ENCODE data around the gene OR9Q1. TPM values are rescaled to one million over a fixed set of nuclear protein-coding genes. Genes with fewer than 3 reads are reported as not detected.

Gene OR9Q1
- total and polyA plus RNA-seq, 2 donors (not counting 1 experiment from before 2014, with no cell fraction given), result not detected

DNA sequence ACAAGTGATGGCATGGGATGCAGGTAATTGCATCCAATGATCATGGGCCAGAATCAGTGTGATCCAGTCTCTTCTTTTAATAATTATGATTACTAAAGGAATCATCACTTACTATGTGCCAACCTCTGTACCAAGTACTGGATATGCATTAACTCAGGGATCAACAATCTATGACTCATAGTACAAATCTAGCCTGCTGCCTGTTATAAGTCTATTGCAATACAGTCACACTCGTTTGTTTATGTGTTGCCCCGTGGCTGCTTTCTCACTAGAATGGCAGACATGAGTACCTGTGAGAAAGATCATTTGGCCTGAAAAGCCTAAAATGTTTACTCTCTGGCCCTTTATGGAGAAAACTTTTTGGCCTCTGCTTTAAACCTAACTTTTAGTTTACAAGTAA lies 52.1 kb downstream of the OR9Q1 start:
- Histone ChIP-seq H3K36me3 (ENCODE audit: control insufficient read depth, insufficient read depth, low read length) (no peaks in the 10 kb centered on the region), H3K27me3 (ENCODE audit: control insufficient read depth, insufficient read depth, low read length) (no peaks in the 10 kb centered on the region), H3K9ac (ENCODE audit: insufficient read depth, low read length) (no peak overlapping the region), H3K4me3 (replicated peaks in 1 of 4; ENCODE audit: control extremely low read depth in 1 of 4, insufficient read depth in 1 of 4, low read depth in 3 of 4, low read length in 4 of 4) (no peak overlapping the region), H3K4me2 (ENCODE audit: extremely low read depth, insufficient read depth, low read length) (no peak overlapping the region), H3K79me2 (ENCODE audit: control insufficient read depth, insufficient read depth, low read length) (no peaks in the 10 kb centered on the region), H2AFZ (ENCODE audit: low read length) (no peak overlapping the region), H3K27ac (ENCODE audit: insufficient read depth, low read length) (no peak overlapping the region), H4K20me1 (ENCODE audit: control insufficient read depth, extremely low read depth, insufficient read depth, low read length) (no peaks in the 10 kb centered on the region), H3K4me1 (ENCODE audit: control insufficient read depth, extremely low read depth, insufficient read depth, low read length) (no peaks in the 10 kb centered on the region), H3K9me3 (ENCODE audit: control insufficient read depth, insufficient read depth, low read depth, low read length) (no peaks in the 10 kb centered on the region)
- peak; percentile 52 to 54 for DNase-seq (ENCODE audit: low read depth in 2 of 2)
- TF ChIP-seq EZH2 (IDR thresholded peaks at IDR 0.05; ENCODE audit: low read length, missing control alignments) (no peak), CTCF (conservative IDR thresholded peaks at IDR 0.05 in 1 of 2, IDR thresholded peaks at IDR 0.05 in 1 of 2; ENCODE audit: low read depth in 1 of 2, low read length in 2 of 2) (no peak)

- Histone ChIP-seq H2AFZ (ENCODE audit: low read length) (no peak overlapping the region), H3K27ac (ENCODE audit: insufficient read depth, low read length) (no peak overlapping the region), H4K20me1 (ENCODE audit: control insufficient read depth, extremely low read depth, insufficient read depth, low read length) (no peaks in the 10 kb centered on the region), H3K79me2 (ENCODE audit: control insufficient read depth, insufficient read depth, low read length) (no peaks in the 10 kb centered on the region), H3K4me2 (ENCODE audit: extremely low read depth, insufficient read depth, low read length) (no peak overlapping the region), H3K27me3 (ENCODE audit: control insufficient read depth, insufficient read depth, low read length) (no peaks in the 10 kb centered on the region), H3K4me3 (replicated peaks in 1 of 4; ENCODE audit: control extremely low read depth in 1 of 4, insufficient read depth in 1 of 4, low read depth in 3 of 4, low read length in 4 of 4) (no peak overlapping the region), H3K36me3 (ENCODE audit: control insufficient read depth, insufficient read depth, low read length) (no peaks in the 10 kb centered on the region), H3K9me3 (ENCODE audit: control insufficient read depth, insufficient read depth, low read depth, low read length) (no peaks in the 10 kb centered on the region), H3K9ac (ENCODE audit: insufficient read depth, low read length) (no peak overlapping the region), H3K4me1 (ENCODE audit: control insufficient read depth, extremely low read depth, insufficient read depth, low read length) (no peaks in the 10 kb centered on the region)
- TF ChIP-seq CTCF (conservative IDR thresholded peaks at IDR 0.05 in 1 of 2, IDR thresholded peaks at IDR 0.05 in 1 of 2; ENCODE audit: low read depth in 1 of 2, low read length in 2 of 2), result no peak
- no peak for TF ChIP-seq EZH2 (IDR thresholded peaks at IDR 0.05; ENCODE audit: low read length, missing control alignments)
- DNase-seq (ENCODE audit: low read depth in 2 of 2), result no peak
These were observed 62.8 kb downstream of the OR9Q1 start for GRCh38 chr11:58086528-58086927.

DNA sequence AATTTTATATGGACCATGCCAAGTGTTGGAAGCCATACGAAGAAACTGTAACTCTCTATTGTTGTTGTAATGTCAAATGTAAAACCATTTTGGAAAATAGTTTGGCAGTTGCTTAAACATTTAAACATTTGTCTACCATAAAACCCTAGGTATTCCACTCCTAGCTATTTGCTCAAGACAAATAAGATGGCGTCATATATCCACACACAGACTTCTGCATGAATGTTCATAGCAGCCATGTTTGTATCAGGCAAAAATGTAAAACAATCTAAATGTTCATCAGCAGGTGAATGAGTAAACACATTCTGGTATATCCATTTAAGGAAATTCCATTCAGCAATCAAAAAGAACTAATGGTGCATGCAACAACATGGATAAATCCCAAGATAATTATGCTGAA lies 73.8 kb downstream of the OR9Q1 start:
- H3K27ac ChIP-seq (ENCODE audit: insufficient read depth, low read length), result no peak overlapping the region
- TF ChIP-seq EZH2 (IDR thresholded peaks at IDR 0.05; ENCODE audit: low read length, missing control alignments) (no peak), CTCF (conservative IDR thresholded peaks at IDR 0.05 in 1 of 2, IDR thresholded peaks at IDR 0.05 in 1 of 2; ENCODE audit: low read depth in 1 of 2, low read length in 2 of 2) (no peak)

More for the DNA sequence above, 73.8 kb downstream of the OR9Q1 start:
- Histone ChIP-seq H4K20me1 (ENCODE audit: control insufficient read depth, extremely low read depth, insufficient read depth, low read length) (no peaks in the 10 kb centered on the region), H3K4me1 (ENCODE audit: control insufficient read depth, extremely low read depth, insufficient read depth, low read length) (no peaks in the 10 kb centered on the region), H3K9ac (ENCODE audit: insufficient read depth, low read length) (no peak overlapping the region), H3K36me3 (ENCODE audit: control insufficient read depth, insufficient read depth, low read length) (no peaks in the 10 kb centered on the region), H2AFZ (ENCODE audit: low read length) (no peak overlapping the region), H3K4me3 (replicated peaks in 1 of 4; ENCODE audit: control extremely low read depth in 1 of 4, insufficient read depth in 1 of 4, low read depth in 3 of 4, low read length in 4 of 4) (no peak overlapping the region), H3K79me2 (ENCODE audit: control insufficient read depth, insufficient read depth, low read length) (no peaks in the 10 kb centered on the region), H3K4me2 (ENCODE audit: extremely low read depth, insufficient read depth, low read length) (no peak overlapping the region), H3K27me3 (ENCODE audit: control insufficient read depth, insufficient read depth, low read length) (no peaks in the 10 kb centered on the region), H3K9me3 (ENCODE audit: control insufficient read depth, insufficient read depth, low read depth, low read length) (no peaks in the 10 kb centered on the region)
- DNase-seq (ENCODE audit: low read depth in 2 of 2), result no peak

Data from fibroblast of lung (primary cell).